NCI-H128 (cell line): ENCODE data around the gene WWC2.
"Not testable (repeated sequence)": the region's sequence is repeated elsewhere in the genome, so short reads cannot be mapped to it uniquely, and the experiment has no call there.

Experiments used
- DNase-seq: peaks from one replicate; lab custom pipeline; 2025; ENCODE audit not compliant: unreplicated experiment; lab: John Stamatoyannopoulos, UW

WWC2 gene

GRCh38 chr4:183171484-183172267 is 72.6 kb downstream of the WWC2 start:
- no peak for DNase-seq

GRCh38 chr4:183172881-183173280 is 73.8 kb downstream of the WWC2 start:
- no peak for DNase-seq

- DNase-seq, result no peak
Observed at GRCh38 chr4:183173580-183174526, 74.8 kb downstream of the WWC2 start.

- no peak for DNase-seq
Observed at GRCh38 chr4:183175631-183176232, 76.7 kb downstream of the WWC2 start.

GRCh38 chr4:183177001-183177400 is 77.9 kb downstream of the WWC2 start:
- DNase-seq, result no peak

- no peak for DNase-seq
Observed at GRCh38 chr4:183178201-183178600, 79.1 kb downstream of the WWC2 start.

- DNase-seq, result no peak
Observed at GRCh38 chr4:183180096-183180495, 81.0 kb downstream of the WWC2 start.

- no peak for DNase-seq
Observed at GRCh38 chr4:183180621-183181020, 81.6 kb downstream of the WWC2 start.

GRCh38 chr4:183181081-183181480 is 82.0 kb downstream of the WWC2 start:
- no peak for DNase-seq

GRCh38 chr4:183182873-183183725 is 84.0 kb downstream of the WWC2 start:
- no peak for DNase-seq

- no peak for DNase-seq
Observed at GRCh38 chr4:183183906-183184535, 85.0 kb downstream of the WWC2 start.

- DNase-seq, result no peak
Observed at GRCh38 chr4:183185018-183185417, 86.0 kb downstream of the WWC2 start.

GRCh38 chr4:183185559-183185958 is 86.5 kb downstream of the WWC2 start:
- DNase-seq, result no peak

GRCh38 chr4:183186813-183187212 is 87.8 kb downstream of the WWC2 start:
- no peak for DNase-seq

- no peak for DNase-seq
Observed at GRCh38 chr4:183190900-183191527, 92.0 kb downstream of the WWC2 start.

- no peak for DNase-seq
Observed at GRCh38 chr4:183191630-183192029, 92.6 kb downstream of the WWC2 start.

GRCh38 chr4:183192571-183192970 is 93.5 kb downstream of the WWC2 start:
- DNase-seq, result no peak

GRCh38 chr4:183193730-183194338 is 94.8 kb downstream of the WWC2 start:
- DNase-seq, result not testable (repeated sequence)

- no peak for DNase-seq
Observed at GRCh38 chr4:183195534-183195933, 96.5 kb downstream of the WWC2 start.
